ENCODE data around the gene CD9. TPM values are rescaled to one million over a fixed set of nuclear protein-coding genes. Genes with fewer than 3 reads are reported as not detected.

Gene CD9
- total and polyA plus RNA-seq, 2 of the 8 experiments (the other 6 are each of a cell fraction or from before 2014, with no cell fraction given), result 168 to 319 TPM

DNA sequence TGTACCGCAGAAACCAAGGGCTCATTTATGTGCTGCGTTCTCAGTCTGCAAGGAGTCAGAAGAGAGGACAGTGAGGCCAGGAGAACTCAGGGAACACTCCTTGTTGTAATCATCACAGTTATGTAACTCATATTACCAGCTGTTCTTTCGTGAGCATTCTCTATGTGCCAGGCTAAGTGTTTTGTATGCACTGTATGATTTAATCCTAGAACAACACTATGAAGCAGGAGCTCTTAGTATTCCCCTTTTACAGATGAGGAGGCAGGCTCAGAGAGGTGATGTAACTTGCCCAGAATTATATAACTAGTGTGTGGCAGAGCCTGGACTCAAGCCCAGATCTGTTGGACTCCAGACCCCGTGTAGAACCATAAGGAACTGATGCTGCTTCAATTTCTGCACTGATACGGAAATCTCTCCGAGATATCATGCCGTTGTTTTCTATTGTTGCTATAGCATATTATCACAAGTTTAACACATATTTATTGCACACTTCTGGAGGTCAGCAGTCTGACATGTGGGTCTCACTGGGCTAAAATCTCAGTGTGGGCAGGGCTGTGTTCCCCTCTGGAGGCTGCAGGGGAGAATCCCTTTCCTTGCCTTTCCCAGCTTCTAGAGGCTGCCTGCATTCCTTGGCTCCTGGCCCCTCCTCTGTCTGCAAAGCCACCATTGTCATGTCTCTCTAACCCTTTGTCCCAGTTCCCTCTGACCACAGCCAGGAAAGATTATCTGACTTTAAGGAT is 16.3 kb upstream of the CD9 start:
- H4K91ac ChIP-seq (replicated peaks; ENCODE audit: insufficient read length, low read length), result no peak overlapping the region
- peaks cover 3% of the 10 kb centered on the region; the same call in 1 of the 2 replicates for H3K23me2 ChIP-seq (ENCODE audit: low read depth, low read length)
- no peak overlapping the region for H2BK15ac ChIP-seq (ENCODE audit: low read length)
- no peak overlapping the region for H2BK120ac ChIP-seq (replicated peaks; ENCODE audit: low read depth, low read length)
- no peak overlapping the region for H3K9ac ChIP-seq (replicated peaks in 1 of 4; ENCODE audit: extremely low read depth in 1 of 4, low read depth in 3 of 4, low read length in 3 of 4)
- no peak overlapping the region for H2AFZ ChIP-seq (ENCODE audit: low read length)
- H3K18ac ChIP-seq (ENCODE audit: extremely low read depth, low read length), result no peak overlapping the region
- H4K20me1 ChIP-seq (replicated peaks in 1 of 2; ENCODE audit: control insufficient read depth in 1 of 2, insufficient read depth in 2 of 2, low read length in 2 of 2), result peaks cover 0 to 2% of the 10 kb centered on the region in 2 experiments
- FAIRE-seq (no peak), DNase-seq (ENCODE audit: low read depth in 1 of 2, low spot score in 2 of 2) (no peak)
- CTCF ChIA-PET (ENCODE audit: partially characterized antibody), result no interaction called here
- no peaks in the 10 kb centered on the region for H3K36me3 ChIP-seq (ENCODE audit: control insufficient read depth in 2 of 4, insufficient read depth in 4 of 4, low read length in 3 of 4)
- no peaks in the 10 kb centered on the region for H3K27me3 ChIP-seq (replicated peaks in 1 of 4; ENCODE audit: control insufficient read depth in 3 of 4, extremely low read depth in 1 of 4, insufficient read depth in 3 of 4, low read length in 3 of 4)
- no peak overlapping the region for H2BK12ac ChIP-seq (ENCODE audit: low read depth, low read length)
- 87% methylated on average over 7 of the region's 7 CpGs; no CpG with 5 or more reads in 1 of the 2 experiments for WGBS, 2 experiments (ENCODE audit: extremely low coverage in 1 of 2, insufficient coverage in 1 of 2, insufficient read length in 1 of 2, insufficient replicate concordance in 2 of 2, low coverage in 1 of 2, low lambda C conversion rate in 2 of 2, missing lambda C conversion rate in 1 of 2)
- POLR2A ChIA-PET (ENCODE audit: partially characterized antibody), result no interaction called here
- H4K5ac ChIP-seq (ENCODE audit: insufficient read length, low read depth, low read length), result no peak overlapping the region
- H3K4me2 ChIP-seq (ENCODE audit: insufficient read depth in 1 of 2, low read depth in 2 of 2, low read length in 2 of 2), result no peak overlapping the region
- no peak overlapping the region for H3K4ac ChIP-seq (replicated peaks; ENCODE audit: insufficient read length, low read depth, low read length)
- no peak overlapping the region for H3K27ac ChIP-seq (ENCODE audit: low read depth, low read length)
- peaks cover 0 to 4% of the 10 kb centered on the region in 2 experiments; a peak in 1 of 4 replicates for H3K9me3 ChIP-seq (ENCODE audit: insufficient read depth in 2 of 2, low read depth in 1 of 2, low read length in 1 of 2)
- H2BK5ac ChIP-seq (ENCODE audit: low read depth, low read length), result no peak overlapping the region
- no peak overlapping the region for H3K4me3 ChIP-seq (ENCODE audit: extremely low read depth in 1 of 4, insufficient read depth in 2 of 4, low read depth in 3 of 4, low read length in 4 of 4)
- H4K8ac ChIP-seq (ENCODE audit: extremely low read depth, insufficient read depth, low read length), result no peak overlapping the region
- no peak overlapping the region for H3K23ac ChIP-seq (ENCODE audit: insufficient read length)
- peaks cover 0 to 12% (median 2%) of the 10 kb centered on the region in 4 experiments; a peak in 5 of 7 replicates for H3K4me1 ChIP-seq (replicated peaks in 1 of 4; ENCODE audit: control insufficient read depth in 3 of 4, insufficient read depth in 4 of 4, low read length in 3 of 4)
- H2BK20ac ChIP-seq (ENCODE audit: low read length), result no peak overlapping the region
- H2AK5ac ChIP-seq (ENCODE audit: low read depth, low read length), result no peak overlapping the region
- H3K14ac ChIP-seq (ENCODE audit: insufficient read length), result no peak overlapping the region
- no peaks in the 10 kb centered on the region for H3K79me1 ChIP-seq (ENCODE audit: low read depth, low read length)
- no peak overlapping the region for H3K56ac ChIP-seq (replicated peaks; ENCODE audit: insufficient read length, low read depth, low read length)
- H3K79me2 ChIP-seq (ENCODE audit: control insufficient read depth in 1 of 2, insufficient read depth in 2 of 2, low read length in 2 of 2), result no peaks in the 10 kb centered on the region
- no peak for TF ChIP-seq EZH2 (IDR thresholded peaks at IDR 0.05; ENCODE audit: low read depth, low read length, severe bottlenecking)
- no peak for TF ChIP-seq EGR1 (IDR thresholded peaks at IDR 0.05; ENCODE audit: borderline replicate concordance, low read depth, low read length)
- TF ChIP-seq SIRT6 (IDR thresholded peaks at IDR 0.05; ENCODE audit: low read length), result no peak
- TF ChIP-seq NANOG (IDR thresholded peaks at IDR 0.05; ENCODE audit: insufficient read depth, low read depth, low read length, poor library complexity, severe bottlenecking), result no peak
- TF ChIP-seq SAP30 (IDR thresholded peaks at IDR 0.05; ENCODE audit: insufficient read depth, insufficient replicate concordance, low read length), result no peak
- TF ChIP-seq SUZ12 (IDR thresholded peaks at IDR 0.05; ENCODE audit: low read length), result no peak
- no peak for TF ChIP-seq CHD1 (IDR thresholded peaks at IDR 0.05; ENCODE audit: low read depth, low read length)
- TF ChIP-seq PHF8 (conservative IDR thresholded peaks at IDR 0.05; ENCODE audit: low read depth, low read length), result no peak
- no peak for TF ChIP-seq SRF (IDR thresholded peaks at IDR 0.05; ENCODE audit: low read depth, low read length)
- TF ChIP-seq SIX5 (IDR thresholded peaks at IDR 0.05; ENCODE audit: low read depth, low read length), result no peak
- no peak for TF ChIP-seq YY1 (IDR thresholded peaks at IDR 0.05; ENCODE audit: low read depth, low read length)
- no peak for TF ChIP-seq ASH2L (IDR thresholded peaks at IDR 0.05; ENCODE audit: low read length)
- no peak for TF ChIP-seq SIN3A (conservative IDR thresholded peaks at IDR 0.05 in 1 of 2, IDR thresholded peaks at IDR 0.05 in 1 of 2; ENCODE audit: low read depth in 1 of 2, low read length in 2 of 2)

All from H1 (cell line).